Smooth muscle cell (in vitro differentiated cells): ENCODE measurements around the gene KIF5A. TPM values are rescaled to one million over a fixed set of nuclear protein-coding genes. Genes with fewer than 3 reads are reported as not detected.

Experiments used
- DNase-seq: peaks from one replicate; lab custom pipeline; 2025; ENCODE audit not compliant: unreplicated experiment; lab: John Stamatoyannopoulos, UW
- H2AFZ ChIP-seq: fragments of 200-600 bp; sonication (generic); 2 replicates; pipeline ENCODE4 v1.6.0; 2016; ENCODE audit warnings: antibody characterized with exemption, low read depth, mild to moderate bottlenecking
- H3F3A ChIP-seq: fragments of 200-600 bp; sonication (generic); 2 replicates; pipeline ENCODE4 v1.6.0; 2017; ENCODE audit warnings: antibody characterized with exemption, low read depth
- H3K27ac ChIP-seq: fragments of 200-600 bp; sonication (generic); 2 replicates; pipeline ENCODE4 v1.5.1; 2016; ENCODE audit warnings: low read depth, mild to moderate bottlenecking
- H3K27me3 ChIP-seq: fragments of 200-600 bp; sonication (generic); 2 replicates; pipeline ENCODE4 v1.6.1; 2016; ENCODE audit warnings: low read depth, mild to moderate bottlenecking
- H3K36me3 ChIP-seq: fragments of 200-600 bp; sonication (generic); 2 replicates; pipeline ENCODE4 v1.5.1; 2016; ENCODE audit warnings: low read depth
- H3K4me1 ChIP-seq: fragments of 200-600 bp; sonication (generic); 2 replicates; pipeline ENCODE4 v1.5.1; 2016; ENCODE audit warnings: low read depth
- H3K4me2 ChIP-seq: fragments of 200-600 bp; sonication (generic); 2 replicates; pipeline ENCODE4 v1.6.0; 2016; ENCODE audit warnings: mild to moderate bottlenecking
- H3K4me3 ChIP-seq: fragments of 200-600 bp; sonication (generic); 2 replicates; pipeline ENCODE4 v1.5.1; 2016; ENCODE audit warnings: mild to moderate bottlenecking
- H3K79me2 ChIP-seq: fragments of 200-600 bp; sonication (generic); 2 replicates; pipeline ENCODE4 v1.6.0; 2016; ENCODE audit warnings: low read depth, mild to moderate bottlenecking
- H3K9ac ChIP-seq: fragments of 200-600 bp; sonication (generic); 2 replicates; pipeline ENCODE4 v1.6.0; 2016; ENCODE audit warnings: low read depth
- H3K9me3 ChIP-seq: fragments of 200-600 bp; sonication (generic); replicated peaks from 2 replicates; pipeline ENCODE4 v1.5.1; 2016; ENCODE audit warnings: low read depth
- H4K20me1 ChIP-seq: fragments of 200-600 bp; sonication (generic); 2 replicates; pipeline ENCODE4 v1.6.0; 2016; ENCODE audit warnings: low read depth
- CTCF ChIP-seq: fragments of 200-600 bp; sonication (generic); IDR thresholded peaks from 2 replicates; pipeline ENCODE4 v1.5.1; 2017; ENCODE audit warnings: borderline replicate concordance, mild to moderate bottlenecking, antibody characterized with exemption; ENCODE audit not compliant: insufficient read depth, poor library complexity, severe bottlenecking
- WGBS: methylation state at CpG from one replicate; pipeline ENCODE4 v1.1.7; 2016; ENCODE audit warnings: low lambda C conversion rate; 5-methylcytosine and 5-hydroxymethylcytosine counted together
- polyA plus RNA-seq: library from polyadenylated mRNA; unstranded; fragments of >200 nt; fragmentation: Nextera tagmentation; extraction: Ambion mirVana; gene quantifications from 2 replicates; pipeline ENCODE4 v1.2.1, GENCODE V29; 2016
- total RNA-seq: library from RNA; depleted of rRNA; stranded (reverse); fragments of >200 nt; gene quantifications from 2 replicates; pipeline ENCODE4 v1.2.3, GENCODE V29; 2014

The KIF5A gene
- total and polyA plus RNA-seq, 2 experiments from 2014 or later = 0.34 to 2.8 TPM

- no peak for DNase-seq
- H3K27me3 ChIP-seq = no peaks in the 10 kb centered on the region
- H3K9me3 ChIP-seq = no peaks in the 10 kb centered on the region
- TF ChIP-seq CTCF = no peak
- no peak overlapping the region for H3K9ac ChIP-seq
- peaks cover 27% of the 10 kb centered on the region for H4K20me1 ChIP-seq
- peaks cover 32% of the 10 kb centered on the region for H3F3A ChIP-seq
- H3K4me3 ChIP-seq = no peak overlapping the region
- H3K4me2 ChIP-seq = no peak overlapping the region
- no peaks in the 10 kb centered on the region for H3K79me2 ChIP-seq
- 97% methylated on average over 8 of the region's 8 CpGs for WGBS
- H3K4me1 ChIP-seq = no peaks in the 10 kb centered on the region
- peaks cover 11% of the 10 kb centered on the region for H3K36me3 ChIP-seq
- no peak overlapping the region for H2AFZ ChIP-seq
- no peak overlapping the region for H3K27ac ChIP-seq
Observed at GRCh38 chr12:57533108-57533507, 16.7 kb upstream of the KIF5A start.

- Histone ChIP-seq H3K4me2 (no peak overlapping the region), H3K27ac (no peak overlapping the region), H3K4me1 (no peaks in the 10 kb centered on the region), H2AFZ (no peak overlapping the region), H4K20me1 (peaks cover 37% of the 10 kb centered on the region), H3K36me3 (peaks cover 11% of the 10 kb centered on the region), H3K4me3 (no peak overlapping the region), H3K27me3 (no peaks in the 10 kb centered on the region), H3K79me2 (no peaks in the 10 kb centered on the region), H3K9me3 (no peaks in the 10 kb centered on the region), H3K9ac (no peak overlapping the region), H3F3A (peaks cover 32% of the 10 kb centered on the region)
- 98% methylated on average over 5 of the region's 5 CpGs for WGBS
- no peak for DNase-seq
- TF ChIP-seq CTCF = no peak
Observed at GRCh38 chr12:57534250-57534649, 15.6 kb upstream of the KIF5A start.

- Histone ChIP-seq H3K4me1 (no peaks in the 10 kb centered on the region), H3K27ac (no peak overlapping the region), H3K27me3 (no peaks in the 10 kb centered on the region), H3K9ac (no peak overlapping the region), H3K36me3 (peaks cover 11% of the 10 kb centered on the region), H3K4me2 (no peak overlapping the region), H3K79me2 (no peaks in the 10 kb centered on the region), H3K4me3 (no peak overlapping the region), H3K9me3 (no peaks in the 10 kb centered on the region), H3F3A (peaks cover 26% of the 10 kb centered on the region), H4K20me1 (peaks cover 39% of the 10 kb centered on the region), H2AFZ (no peak overlapping the region)
- no peak for TF ChIP-seq CTCF
- DNase-seq = no peak
- 99% methylated on average over 3 of the region's 3 CpGs for WGBS
Observed at GRCh38 chr12:57534991-57535543, 14.8 kb upstream of the KIF5A start.
